ENCODE measurements around the gene FCAMR. TPM values are rescaled to one million over a fixed set of nuclear protein-coding genes. Genes with fewer than 3 reads are reported as not detected.

The FCAMR gene
- total RNA-seq, 8 experiments from 2014 or later: 0.31 to 1.9 (median 0.46) TPM; not detected in 3

GRCh38 chr1:207006914-207007313 lies 36.7 kb upstream of the FCAMR start:
- in situ Hi-C loops (cut with MboI; ENCODE audit: low pct_unique_long_range_greater_than_20kb in 2 of 9, low sequenced_read_pairs in 9 of 9, unreplicated experiment in 9 of 9): no loop called here
- Histone ChIP-seq H3K27ac (no peak overlapping the region), H3K4me3 (no peak overlapping the region), H3K4me1 (replicated peaks in 1 of 2) (no peaks in the 10 kb centered on the region)
- ATAC-seq (replicated peaks in 6 of 8): no peak
- WGBS, 10 experiments: 0 to 83% (median 80%) methylated on average over 1 to 3 of the region's 3 CpGs; no CpG with 5 or more reads in 4 of the 10 experiments

GRCh38 chr1:207006083-207006482 lies 35.8 kb upstream of the FCAMR start:
- H3K4me3 ChIP-seq: no peak overlapping the region
- H3K27ac ChIP-seq: no peak overlapping the region
- in situ Hi-C loops (cut with MboI; ENCODE audit: low pct_unique_long_range_greater_than_20kb in 2 of 9, low sequenced_read_pairs in 9 of 9, unreplicated experiment in 9 of 9): no loop called here
- no peak for ATAC-seq (replicated peaks in 6 of 8)
- no peaks in the 10 kb centered on the region for H3K4me1 ChIP-seq (replicated peaks in 1 of 2)
- WGBS, 10 experiments: 58 to 92% (median 80%) methylated on average over 2 to 3 of the region's 3 CpGs; no CpG with 5 or more reads in 5 of the 10 experiments

GRCh38 chr1:207004931-207005830 lies 34.9 kb upstream of the FCAMR start:
- 31 to 80% (median 41%) methylated on average over 2 to 9 of the region's 9 CpGs for WGBS, 10 experiments
- in situ Hi-C loops (cut with MboI; ENCODE audit: low pct_unique_long_range_greater_than_20kb in 2 of 9, low sequenced_read_pairs in 9 of 9, unreplicated experiment in 9 of 9): no loop called here
- ATAC-seq (replicated peaks in 6 of 8): peak in 5 of 8 experiments; percentile 38 to 83 (median 66)

GRCh38 chr1:207003210-207003609 lies 33.0 kb upstream of the FCAMR start:
- ATAC-seq (replicated peaks in 6 of 8): no peak
- 20 to 81% (median 71%) methylated on average over 1 to 4 of the region's 4 CpGs; no CpG with 5 or more reads in 3 of the 10 experiments for WGBS, 10 experiments
- H3K4me1 ChIP-seq (replicated peaks in 1 of 2): no peaks in the 10 kb centered on the region
- no peak overlapping the region for H3K27ac ChIP-seq
- in situ Hi-C loops (cut with MboI; ENCODE audit: low pct_unique_long_range_greater_than_20kb in 2 of 9, low sequenced_read_pairs in 9 of 9, unreplicated experiment in 9 of 9): no loop called here
- H3K4me3 ChIP-seq: no peak overlapping the region

More at GRCh38 chr1:207004931-207005830, 34.9 kb upstream of the FCAMR start:
- Histone ChIP-seq H3K27ac (no peak overlapping the region), H3K4me3 (no peak overlapping the region), H3K4me1 (replicated peaks in 1 of 2) (no peaks in the 10 kb centered on the region)

GRCh38 chr1:207002724-207003146 lies 32.5 kb upstream of the FCAMR start:
- no peak for ATAC-seq (replicated peaks in 6 of 8)
- no peak overlapping the region for H3K27ac ChIP-seq
- 67 to 88% methylated on average over 1 of the region's 1 CpG; no CpG with 5 or more reads in 8 of the 10 experiments for WGBS, 10 experiments
- no peaks in the 10 kb centered on the region for H3K4me1 ChIP-seq (replicated peaks in 1 of 2)
- in situ Hi-C loops (cut with MboI; ENCODE audit: low pct_unique_long_range_greater_than_20kb in 2 of 9, low sequenced_read_pairs in 9 of 9, unreplicated experiment in 9 of 9): no loop called here
- no peak overlapping the region for H3K4me3 ChIP-seq

- H3K27ac ChIP-seq: no peak overlapping the region
- in situ Hi-C loops (cut with MboI; ENCODE audit: low pct_unique_long_range_greater_than_20kb in 2 of 9, low sequenced_read_pairs in 9 of 9, unreplicated experiment in 9 of 9): no loop called here
- ATAC-seq (replicated peaks in 6 of 8): peak in 2 of 8 experiments; percentile 33 to 53
- 25 to 82% (median 66%) methylated on average over 1 to 5 of the region's 5 CpGs; no CpG with 5 or more reads in 1 of the 10 experiments for WGBS, 10 experiments
- H3K4me3 ChIP-seq: no peak overlapping the region
- H3K4me1 ChIP-seq (replicated peaks in 1 of 2): no peaks in the 10 kb centered on the region
Measured at GRCh38 chr1:207001492-207002245, 31.4 kb upstream of the FCAMR start.

- Histone ChIP-seq H3K4me1 (replicated peaks in 1 of 2) (no peaks in the 10 kb centered on the region), H3K27ac (no peak overlapping the region), H3K4me3 (no peak overlapping the region)
- in situ Hi-C loops (cut with MboI; ENCODE audit: low pct_unique_long_range_greater_than_20kb in 2 of 9, low sequenced_read_pairs in 9 of 9, unreplicated experiment in 9 of 9): no loop called here
- ATAC-seq (replicated peaks in 6 of 8): peak in 2 of 8 experiments; percentile 32 to 42
- WGBS, 10 experiments: 28 to 89% (median 72%) methylated on average over 3 to 5 of the region's 5 CpGs
Measured at GRCh38 chr1:207000651-207001291, 30.5 kb upstream of the FCAMR start.

- H3K4me1 ChIP-seq (replicated peaks in 1 of 2): no peaks in the 10 kb centered on the region
- no peak for ATAC-seq (replicated peaks in 6 of 8)
- no peak overlapping the region for H3K27ac ChIP-seq
- in situ Hi-C loops (cut with MboI; ENCODE audit: low pct_unique_long_range_greater_than_20kb in 2 of 9, low sequenced_read_pairs in 9 of 9, unreplicated experiment in 9 of 9): no loop called here
- no peak overlapping the region for H3K4me3 ChIP-seq
- 63 to 100% (median 75%) methylated on average over 1 to 2 of the region's 2 CpGs; no CpG with 5 or more reads in 3 of the 10 experiments for WGBS, 10 experiments
Measured at GRCh38 chr1:206998816-206999215, 28.6 kb upstream of the FCAMR start.

- Histone ChIP-seq H3K27ac (no peak overlapping the region), H3K4me3 (no peak overlapping the region), H3K4me1 (replicated peaks in 1 of 2) (no peaks in the 10 kb centered on the region)
- no peak for ATAC-seq (replicated peaks in 6 of 8)
- in situ Hi-C loops (cut with MboI; ENCODE audit: low pct_unique_long_range_greater_than_20kb in 2 of 9, low sequenced_read_pairs in 9 of 9, unreplicated experiment in 9 of 9): no loop called here
Measured at GRCh38 chr1:206992790-206993189, 22.5 kb upstream of the FCAMR start.

GRCh38 chr1:206987873-206988272 lies 17.6 kb upstream of the FCAMR start:
- whole genome bisulfite sequencing, 10 experiments: 60 to 100% (median 80%) methylated on average over 1 of the region's 1 CpG; no CpG with 5 or more reads in 5 of the 10 experiments
- in situ Hi-C loops (cut with MboI; ENCODE audit: low pct_unique_long_range_greater_than_20kb in 2 of 9, low sequenced_read_pairs in 9 of 9, unreplicated experiment in 9 of 9): no loop called here
- ATAC-seq (replicated peaks in 6 of 8): no peak

GRCh38 chr1:206986885-206987284 lies 16.6 kb upstream of the FCAMR start:
- in situ Hi-C loops (cut with MboI; ENCODE audit: low pct_unique_long_range_greater_than_20kb in 2 of 9, low sequenced_read_pairs in 9 of 9, unreplicated experiment in 9 of 9): no loop called here
- no peak overlapping the region for H3K4me3 ChIP-seq
- WGBS, 10 experiments: 43 to 97% (median 75%) methylated on average over 1 to 3 of the region's 3 CpGs; no CpG with 5 or more reads in 1 of the 10 experiments

More at GRCh38 chr1:206987873-206988272, 17.6 kb upstream of the FCAMR start:
- H3K27ac ChIP-seq: no peak overlapping the region
- H3K4me1 ChIP-seq (replicated peaks in 1 of 2): no peaks in the 10 kb centered on the region
- no peak overlapping the region for H3K4me3 ChIP-seq

GRCh38 chr1:206986402-206986801 lies 16.1 kb upstream of the FCAMR start:
- in situ Hi-C loops (cut with MboI; ENCODE audit: low pct_unique_long_range_greater_than_20kb in 2 of 9, low sequenced_read_pairs in 9 of 9, unreplicated experiment in 9 of 9): no loop called here
- 0 to 93% (median 78%) methylated on average over 1 to 3 of the region's 3 CpGs for WGBS, 10 experiments

More at GRCh38 chr1:206986885-206987284, 16.6 kb upstream of the FCAMR start:
- no peak for ATAC-seq (replicated peaks in 6 of 8)
- Histone ChIP-seq H3K27ac (no peak overlapping the region), H3K4me1 (replicated peaks in 1 of 2) (no peaks in the 10 kb centered on the region)

More at GRCh38 chr1:206986402-206986801, 16.1 kb upstream of the FCAMR start:
- no peak for ATAC-seq (replicated peaks in 6 of 8)
- Histone ChIP-seq H3K27ac (no peak overlapping the region), H3K4me1 (replicated peaks in 1 of 2) (no peaks in the 10 kb centered on the region), H3K4me3 (no peak overlapping the region)
